H9 (cell line): ENCODE measurements around the gene ZBED1. TPM values are rescaled to one million over a fixed set of nuclear protein-coding genes. Genes with fewer than 3 reads are reported as not detected.

Experiments
- DNase-seq: peaks from one replicate; pipeline ENCODE4 v3.0.0-alpha.2; 2017
- H2AFZ ChIP-seq: one replicate; pipeline ENCODE4 v1.6.1; 2013; ENCODE audit warnings: mild to moderate bottlenecking, low read length, control low read depth, moderate library complexity
- H2AK5ac ChIP-seq: 2 replicates; pipeline ENCODE4 v1.6.1; 2013; ENCODE audit warnings: low read length, control low read depth, mixed read lengths; ENCODE audit not compliant: insufficient read length
- H2BK120ac ChIP-seq: one replicate; pipeline ENCODE4 v1.6.1; 2013; ENCODE audit warnings: low read depth, mild to moderate bottlenecking, low read length, control low read depth, inconsistent platforms; ENCODE audit not compliant: poor library complexity, severe bottlenecking
- H2BK12ac ChIP-seq: 2 replicates; pipeline ENCODE4 v1.6.1; 2013; ENCODE audit warnings: low read length, control low read depth, mixed read lengths, low read depth; ENCODE audit not compliant: insufficient read length
- H2BK15ac ChIP-seq: 2 replicates; pipeline ENCODE4 v1.6.1; 2013; ENCODE audit warnings: low read depth, low read length, control low read depth
- H2BK20ac ChIP-seq: one replicate; pipeline ENCODE4 v1.6.1; 2013; ENCODE audit warnings: low read depth, mild to moderate bottlenecking, low read length, control low read depth, inconsistent platforms; ENCODE audit not compliant: poor library complexity, severe bottlenecking
- H2BK5ac ChIP-seq: 2 replicates; pipeline ENCODE4 v1.6.1; 2013; ENCODE audit warnings: low read length, control low read depth, mixed read lengths; ENCODE audit not compliant: insufficient read length
- H3K14ac ChIP-seq: 2 replicates; pipeline ENCODE4 v1.6.1; 2013; ENCODE audit warnings: low read length, control low read depth; ENCODE audit not compliant: insufficient read depth
- H3K18ac ChIP-seq: 2 replicates; pipeline ENCODE4 v1.6.1; 2013; ENCODE audit warnings: low read depth, mild to moderate bottlenecking, mixed read lengths, low read length, control low read depth; ENCODE audit not compliant: insufficient read length
- H3K23ac ChIP-seq: 2 replicates; pipeline ENCODE4 v1.6.1; 2013; ENCODE audit warnings: low read length, control low read depth, mixed read lengths, low read depth; ENCODE audit not compliant: insufficient read length
- H3K23me2 ChIP-seq: 2 replicates; pipeline ENCODE4 v1.6.1; 2013; ENCODE audit warnings: low read depth, mild to moderate bottlenecking, mixed read lengths, low read length, control low read depth; ENCODE audit not compliant: insufficient read length, poor library complexity, severe bottlenecking
- H3K27ac ChIP-seq: 2 replicates; pipeline ENCODE4 v1.5.1; 2013; ENCODE audit warnings: low read length, control low read depth, mixed read lengths, low read depth; ENCODE audit not compliant: insufficient read length
- H3K27me3 ChIP-seq: 2 replicates; pipeline ENCODE4 v1.6.1; 2013; ENCODE audit warnings: low read length, control low read depth, inconsistent platforms; ENCODE audit not compliant: insufficient read depth
- H3K4ac ChIP-seq: 2 replicates; pipeline ENCODE4 v1.6.1; 2013; ENCODE audit warnings: low read depth, mild to moderate bottlenecking, control low read depth, inconsistent platforms, low read length, moderate library complexity
- H3K4me1 ChIP-seq: 2 replicates; pipeline ENCODE4 v1.6.1; 2013; ENCODE audit warnings: low read length, control low read depth, inconsistent platforms; ENCODE audit not compliant: insufficient read depth
- H3K4me2 ChIP-seq: 2 replicates; pipeline ENCODE4 v1.6.1; 2013; ENCODE audit warnings: low read length, control low read depth, mixed read lengths; ENCODE audit not compliant: insufficient read length, insufficient read depth
- H3K56ac ChIP-seq: 2 replicates; pipeline ENCODE4 v1.6.1; 2013; ENCODE audit warnings: low read depth, mild to moderate bottlenecking, mixed read lengths, low read length, control low read depth; ENCODE audit not compliant: insufficient read length
- H3K79me1 ChIP-seq: 2 replicates; pipeline ENCODE4 v1.6.1; 2013; ENCODE audit warnings: low read depth, mild to moderate bottlenecking, moderate library complexity, low read length, control low read depth, inconsistent platforms; ENCODE audit not compliant: insufficient read depth, poor library complexity, severe bottlenecking
- H3K79me2 ChIP-seq: 2 replicates; pipeline ENCODE4 v1.6.1; 2013; ENCODE audit warnings: low read length, control low read depth, inconsistent platforms; ENCODE audit not compliant: insufficient read depth
- H3K9ac ChIP-seq: 2 replicates; pipeline ENCODE4 v1.6.1; 2013; ENCODE audit warnings: low read length, control low read depth, mixed read lengths; ENCODE audit not compliant: insufficient read length; ENCODE audit errors: extremely low read depth
- H3K9me3 ChIP-seq: one replicate; pipeline ENCODE4 v1.6.1; 2013; ENCODE audit warnings: low read depth, low read length, inconsistent platforms; ENCODE audit not compliant: control insufficient read depth
- H3T11ph ChIP-seq: one replicate; pipeline ENCODE4 v1.6.1; 2013; ENCODE audit warnings: mild to moderate bottlenecking, low read length, control low read depth, inconsistent platforms
- H4K20me1 ChIP-seq: one replicate; pipeline ENCODE4 v1.6.1; 2013; ENCODE audit not compliant: control insufficient read depth, insufficient read length, insufficient read depth
- H4K5ac ChIP-seq: 2 replicates; pipeline ENCODE4 v1.6.1; 2013; ENCODE audit warnings: low read depth, mild to moderate bottlenecking, mixed read lengths, low read length, control low read depth; ENCODE audit not compliant: insufficient read length
- H4K8ac ChIP-seq: replicated peaks from 2 replicates; pipeline ENCODE4 v1.6.1; 2013; ENCODE audit warnings: low read length, control low read depth, mixed read lengths, low read depth; ENCODE audit not compliant: insufficient read length
- H4K91ac ChIP-seq: 2 replicates; pipeline ENCODE4 v1.6.1; 2013; ENCODE audit warnings: low read depth, mild to moderate bottlenecking, moderate library complexity, mixed read lengths, low read length, control low read depth; ENCODE audit not compliant: insufficient read length
- H3K27ac Mint-ChIP-seq, 3 experiments: 2 replicates in 2 of 3; 3 replicates in 1 of 3; pipeline ENCODE4 v1.8.0; 2020 to 2021; ENCODE audit warnings: mixed read lengths in 3 of 3, mild to moderate bottlenecking in 1 of 3, moderate library complexity in 1 of 3
- H3K27me3 Mint-ChIP-seq: 2 replicates; pipeline ENCODE4 v1.8.0; 2021; ENCODE audit warnings: low read depth, mild to moderate bottlenecking, moderate library complexity, mixed read lengths
- H3K36me3 Mint-ChIP-seq, 3 experiments: 2 replicates in 2 of 3; 3 replicates in 1 of 3; pipeline ENCODE4 v1.8.0; 2020 to 2021; ENCODE audit warnings: low read depth in 3 of 3, mixed read lengths in 3 of 3; ENCODE audit not compliant: insufficient read depth in 1 of 3
- H3K4me1 Mint-ChIP-seq, 2 experiments: 2 replicates each; pipeline ENCODE4 v1.8.0; 2020; ENCODE audit warnings: mixed read lengths in 2 of 2
- H3K4me3 Mint-ChIP-seq, 2 experiments: 2 replicates in 1 of 2; 3 replicates in 1 of 2; pipeline ENCODE4 v1.8.0; 2020 to 2021; ENCODE audit warnings: mild to moderate bottlenecking in 2 of 2, mixed read lengths in 2 of 2, moderate library complexity in 1 of 2
- H3K9me3 Mint-ChIP-seq, 2 experiments: 2 replicates in 1 of 2; 3 replicates in 1 of 2; pipeline ENCODE4 v1.8.0; 2020; ENCODE audit warnings: mild to moderate bottlenecking in 2 of 2, mixed read lengths in 2 of 2, moderate library complexity in 1 of 2
- WGBS: extraction: QIAGEN DNeasy Blood & Tissue Kit; methylation state at CpG from one replicate; pipeline ENCODE4 v1.1.7; 2013; ENCODE audit warnings: missing lambda C conversion rate, low lambda C conversion rate, mixed read lengths; ENCODE audit not compliant: insufficient read length; ENCODE audit errors: extremely low coverage; 5-methylcytosine and 5-hydroxymethylcytosine counted together
- total RNA-seq: library from RNA; stranded (reverse); gene quantifications from 2 replicates; pipeline ENCODE4 v1.2.1, GENCODE V29; 2021
- TF ChIP-seq, protein P1 (sequence below): fragments of 200-600 bp; sonication (generic); conservative IDR thresholded peaks from 3 replicates; pipeline ENCODE4 v1.8.0; 2021; ENCODE audit warnings: antibody characterized with exemption, mild to moderate bottlenecking

Gene ZBED1
- total RNA-seq, 1 experiment from 2014 or later, result 61.1 TPM

DNA sequence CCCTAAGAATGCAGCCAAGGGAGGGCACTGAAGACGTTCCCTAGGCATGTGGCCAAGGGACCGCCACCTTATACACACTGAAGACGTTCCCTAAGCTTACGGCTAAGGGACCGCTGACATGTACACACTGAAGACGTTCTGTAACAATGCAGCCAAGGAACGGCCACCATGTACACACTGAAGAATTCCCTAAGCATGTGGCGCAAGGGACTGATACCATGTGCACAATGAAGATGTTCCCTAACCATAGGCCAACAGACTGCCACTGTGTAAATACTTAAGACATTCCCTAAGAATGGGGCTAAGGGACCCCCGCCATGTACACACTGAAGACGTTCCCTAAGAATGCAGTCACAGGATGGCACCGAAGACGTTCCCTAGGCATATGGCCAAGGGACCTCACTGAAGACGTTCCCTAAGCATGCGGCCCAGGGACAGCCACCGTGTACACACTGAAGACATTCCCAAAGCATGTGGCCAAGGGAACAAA is 36.1 kb downstream of the ZBED1 start:
- H3K4ac ChIP-seq, result no peak overlapping the region
- H2BK120ac ChIP-seq, result no peak overlapping the region
- H3K27ac ChIP-seq, result no peak overlapping the region
- H3K23ac ChIP-seq, result no peak overlapping the region
- H3K9me3 Mint-ChIP-seq, result peaks cover 55 to 65% of the 10 kb centered on the region in 2 experiments
- peaks cover 12% of the 10 kb centered on the region; the same call in 1 of the 2 replicates for H3K79me2 ChIP-seq
- H4K20me1 ChIP-seq, result no peaks in the 10 kb centered on the region
- H2BK12ac ChIP-seq, result no peak overlapping the region
- H3K23me2 ChIP-seq, result no peaks in the 10 kb centered on the region
- no peak overlapping the region for H2AFZ ChIP-seq
- H3K9ac ChIP-seq, result no peak overlapping the region
- H3K56ac ChIP-seq, result no peak overlapping the region
- no peak overlapping the region for H2BK15ac ChIP-seq
- H3K27me3 ChIP-seq, result no peaks in the 10 kb centered on the region
- H3K4me3 Mint-ChIP-seq, result no peak overlapping the region; a peak in 1 of 5 replicates
- no peak overlapping the region for H4K5ac ChIP-seq
- WGBS, result no CpG with 5 or more reads among the region's 15 CpGs
- H3K9me3 ChIP-seq, result peaks cover 18% of the 10 kb centered on the region
- no peak overlapping the region for H3K4me2 ChIP-seq
- no peak overlapping the region for H4K91ac ChIP-seq
- peaks cover 22 to 30% of the 10 kb centered on the region in 2 experiments for H3K4me1 Mint-ChIP-seq
- H2AK5ac ChIP-seq, result no peak overlapping the region
- peaks cover 5% of the 10 kb centered on the region for H3K27me3 Mint-ChIP-seq
- no peak overlapping the region for H3K27ac Mint-ChIP-seq
- no peak overlapping the region for H2BK5ac ChIP-seq
- H3K36me3 Mint-ChIP-seq, result peaks cover 60 to 82% (median 70%) of the 10 kb centered on the region in 3 experiments
- H3T11ph ChIP-seq, result no peak overlapping the region
- H3K4me1 ChIP-seq, result peaks cover 3% of the 10 kb centered on the region; the same call in 1 of the 2 replicates
- no peak overlapping the region for H4K8ac ChIP-seq
- H3K14ac ChIP-seq, result no peak overlapping the region
- no peak overlapping the region for H2BK20ac ChIP-seq
- H3K79me1 ChIP-seq, result peaks cover 5% of the 10 kb centered on the region
- no peak overlapping the region for H3K18ac ChIP-seq
- TF ChIP-seq, protein P1, sequence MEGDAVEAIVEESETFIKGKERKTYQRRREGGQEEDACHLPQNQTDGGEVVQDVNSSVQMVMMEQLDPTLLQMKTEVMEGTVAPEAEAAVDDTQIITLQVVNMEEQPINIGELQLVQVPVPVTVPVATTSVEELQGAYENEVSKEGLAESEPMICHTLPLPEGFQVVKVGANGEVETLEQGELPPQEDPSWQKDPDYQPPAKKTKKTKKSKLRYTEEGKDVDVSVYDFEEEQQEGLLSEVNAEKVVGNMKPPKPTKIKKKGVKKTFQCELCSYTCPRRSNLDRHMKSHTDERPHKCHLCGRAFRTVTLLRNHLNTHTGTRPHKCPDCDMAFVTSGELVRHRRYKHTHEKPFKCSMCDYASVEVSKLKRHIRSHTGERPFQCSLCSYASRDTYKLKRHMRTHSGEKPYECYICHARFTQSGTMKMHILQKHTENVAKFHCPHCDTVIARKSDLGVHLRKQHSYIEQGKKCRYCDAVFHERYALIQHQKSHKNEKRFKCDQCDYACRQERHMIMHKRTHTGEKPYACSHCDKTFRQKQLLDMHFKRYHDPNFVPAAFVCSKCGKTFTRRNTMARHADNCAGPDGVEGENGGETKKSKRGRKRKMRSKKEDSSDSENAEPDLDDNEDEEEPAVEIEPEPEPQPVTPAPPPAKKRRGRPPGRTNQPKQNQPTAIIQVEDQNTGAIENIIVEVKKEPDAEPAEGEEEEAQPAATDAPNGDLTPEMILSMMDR, result no peak
- peak; percentile 54 for DNase-seq
